GM12878 (cell line): Measurements from ENCODE around the gene ST6GALNAC3. TPM values are rescaled to one million over a fixed set of nuclear protein-coding genes. Genes with fewer than 3 reads are reported as not detected.

ENCODE experiments used
- ATAC-seq: fragments of 200-7000 bp; cut with Tn5 transposase; 3 replicates; pipeline ENCODE4 v1.9.1; 2020; ENCODE audit warnings: mild to moderate bottlenecking, moderate library complexity
- BruUV-seq: library from RNA; stranded (reverse); fragments of 400-500 nt; replicated peaks from 2 replicates; lab custom pipeline; 2021; lab: Mats Ljungman, UMichigan
- CTCF ChIA-PET: fragments of 300-600 bp; sonication (Branson Sonifier 250); formaldehyde crosslinking; extraction: SDS; loops from one replicate; lab custom pipeline; 2021; ENCODE audit warnings: inconsistent platforms; lab: Yijun Ruan, JAX
- POLR2A ChIA-PET: fragments of 350-600 bp; formaldehyde crosslinking; extraction: SDS; loops from one replicate; lab custom pipeline; 2021; ENCODE audit warnings: inconsistent platforms; lab: Charles Lee
- RAD21 ChIA-PET: fragments of 300-600 bp; sonication (Branson Sonifier 250); formaldehyde crosslinking; loops from one replicate; lab custom pipeline; 2023; ENCODE audit warnings: antibody characterized with exemption; ENCODE audit not compliant: unreplicated experiment; lab: Charles Lee
- SMC1A ChIA-PET: fragments of 300-600 bp; sonication (Branson Sonifier 250); formaldehyde crosslinking; loops from one replicate; lab custom pipeline; 2023; ENCODE audit not compliant: unreplicated experiment, uncharacterized antibody; lab: Charles Lee
- DNase-seq: peaks from one replicate; pipeline ENCODE4 v3.0.0-alpha.2; 2011; ENCODE audit warnings: low read depth, low spot score
- FAIRE-seq: peaks from 3 replicates; lab custom pipeline; 2011; peaks lifted over from hg19 to GRCh38; lab: Jason Lieb, UNC
- H2AFZ ChIP-seq: 2 replicates; pipeline ENCODE4 v1.6.0; 2011; ENCODE audit warnings: low read depth, low read length, control low read depth; ENCODE audit not compliant: control insufficient read depth
- H3K27ac ChIP-seq: 2 replicates; pipeline ENCODE4 v1.5.1; 2011; ENCODE audit warnings: control low read depth; ENCODE audit not compliant: control insufficient read depth, insufficient read depth
- H3K27me3 ChIP-seq, 2 experiments: replicated peaks in 1 of 2; 2 replicates each; pipeline versions ENCODE4 v1.6.0 to v1.6.1; 2011; ENCODE audit warnings: low read length in 1 of 2; ENCODE audit not compliant: control insufficient read depth in 2 of 2, insufficient read depth in 2 of 2
- H3K36me3 ChIP-seq, 2 experiments: 2 replicates each; pipeline ENCODE4 v1.5.1; 2011; ENCODE audit warnings: low read length in 1 of 2; ENCODE audit not compliant: control insufficient read depth in 2 of 2, insufficient read depth in 2 of 2
- H3K4me1 ChIP-seq: 2 replicates; pipeline ENCODE4 v1.6.1; 2011; ENCODE audit warnings: mild to moderate bottlenecking, low read length, moderate library complexity, mixed read lengths; ENCODE audit not compliant: control insufficient read depth, insufficient read depth
- H3K4me2 ChIP-seq: 2 replicates; pipeline ENCODE4 v1.6.0; 2011; ENCODE audit warnings: control low read depth; ENCODE audit not compliant: control insufficient read depth, insufficient read depth
- H3K4me3 ChIP-seq: fragments of 200-600 bp; sonication (generic); 2 replicates; pipeline ENCODE4 v1.5.1; 2016
- H3K79me2 ChIP-seq: 2 replicates; pipeline ENCODE4 v1.6.0; 2011; ENCODE audit warnings: low read length; ENCODE audit not compliant: control insufficient read depth, insufficient read depth
- H3K9ac ChIP-seq: 2 replicates; pipeline ENCODE4 v1.8.0; 2011; ENCODE audit warnings: low read length, control low read depth, mixed read lengths; ENCODE audit not compliant: control insufficient read depth, insufficient read depth
- H3K9me3 ChIP-seq: replicated peaks from 3 replicates; pipeline ENCODE4 v1.5.1; 2011; ENCODE audit warnings: mild to moderate bottlenecking, low read length; ENCODE audit not compliant: control insufficient read depth, insufficient read depth
- H4K20me1 ChIP-seq: 2 replicates; pipeline ENCODE4 v1.6.0; 2011; ENCODE audit not compliant: control insufficient read depth, insufficient read depth
- ASH2L ChIP-seq: fragments of 300-600, 200-600 bp; sonication (generic); IDR thresholded peaks from 2 replicates; pipeline ENCODE4 v1.6.1; 2017; ENCODE audit warnings: low read depth, mild to moderate bottlenecking, borderline replicate concordance
- GATAD2B ChIP-seq: fragments of 450-650 bp; conservative IDR thresholded peaks from 2 replicates; pipeline ENCODE4 v1.6.1; 2017; ENCODE audit warnings: low read depth, mild to moderate bottlenecking, moderate library complexity
- JUNB ChIP-seq: IDR thresholded peaks from 2 replicates; pipeline ENCODE4 v1.6.1; 2016; ENCODE audit warnings: antibody characterized with exemption, mild to moderate bottlenecking
- NFYB ChIP-seq: IDR thresholded peaks from 2 replicates; pipeline ENCODE4 v1.6.1; 2011; ENCODE audit warnings: low read depth, mild to moderate bottlenecking, low read length, improper control_type of control experiment, moderate library complexity; ENCODE audit not compliant: insufficient read depth
- PAX8 ChIP-seq: fragments of 450-650 bp; IDR thresholded peaks from 2 replicates; pipeline ENCODE4 v1.6.1; 2017; ENCODE audit warnings: mild to moderate bottlenecking, moderate library complexity
- SIX5 ChIP-seq: IDR thresholded peaks from 2 replicates; pipeline ENCODE4 v1.6.1; 2011; ENCODE audit warnings: mild to moderate bottlenecking, low read depth, low read length, moderate library complexity; ENCODE audit not compliant: severe bottlenecking
- ZNF207 ChIP-seq: fragments of 450-650 bp; IDR thresholded peaks from 2 replicates; pipeline ENCODE4 v1.6.1; 2014; ENCODE audit warnings: antibody characterized with exemption, mild to moderate bottlenecking, borderline replicate concordance
- WGBS: methylation state at CpG from one replicate; pipeline ENCODE4 v1.1.6; 2016; ENCODE audit warnings: low lambda C conversion rate; ENCODE audit not compliant: insufficient replicate concordance, insufficient coverage; ENCODE audit errors: missing lambda C conversion rate; 5-methylcytosine and 5-hydroxymethylcytosine counted together
- in situ Hi-C: fragments of 300-500 bp; cut with MboI; formaldehyde crosslinking; loops from 9 replicates; pipeline ENCODE4 v1.14.3; 2018; ENCODE audit warnings: mixed read lengths
- intact Hi-C: fragments of 100-400 bp; cut with micrococcal nuclease; formaldehyde crosslinking; loops from one replicate; pipeline ENCODE4 v1.14.2; 2022; ENCODE audit not compliant: unreplicated experiment
- polyA plus RNA-seq, 11 experiments: library from polyadenylated mRNA; depleted of rRNA in 4 of 11; unstranded in 6 of 11; stranded (reverse) in 5 of 11; fragments of >200 nt; fragmentation: Nextera tagmentation in 4 of 11; fragmentation: Illumina TruSeq in 1 of 11; extraction: Ambion mirVana in 4 of 11; extraction: Trizol in 1 of 11; gene quantifications; 1 replicate in 1 of 11; 2 replicates in 10 of 11; pipeline versions ENCODE4 v1.2.1 to v1.2.3, GENCODE V29; 2011 to 2016; ENCODE audit warnings: inconsistent platforms in 2 of 11, missing spikeins in 2 of 11, low read depth in 1 of 11
- total RNA-seq, 4 experiments: library from RNA; depleted of rRNA in 3 of 4; stranded (reverse); fragments of >200 nt in 3 of 4; fragmentation: Illumina TruSeq in 1 of 4; extraction: Trizol in 1 of 4; gene quantifications; 2 replicates each; pipeline versions ENCODE4 v1.2.1 to v1.2.3, GENCODE V29; 2013 to 2021
- TF ChIP-seq, protein P1 (sequence below): fragments of 450-650 bp; formaldehyde crosslinking; IDR thresholded peaks from 2 replicates; pipeline ENCODE4 v1.4.0; 2020; ENCODE audit warnings: mild to moderate bottlenecking, moderate library complexity
- TF ChIP-seq, protein P2 (sequence below): fragments of 450-650 bp; IDR thresholded peaks from 2 replicates; pipeline ENCODE4 v1.6.1; 2016; ENCODE audit warnings: mild to moderate bottlenecking

The ST6GALNAC3 gene
- total and polyA plus RNA-seq, 10 of the 15 experiments (the other 5 are each of a cell fraction or from before 2014, with no cell fraction given), result 0.04 to 0.68 (median 0.18) TPM; not detected in 3

DNA sequence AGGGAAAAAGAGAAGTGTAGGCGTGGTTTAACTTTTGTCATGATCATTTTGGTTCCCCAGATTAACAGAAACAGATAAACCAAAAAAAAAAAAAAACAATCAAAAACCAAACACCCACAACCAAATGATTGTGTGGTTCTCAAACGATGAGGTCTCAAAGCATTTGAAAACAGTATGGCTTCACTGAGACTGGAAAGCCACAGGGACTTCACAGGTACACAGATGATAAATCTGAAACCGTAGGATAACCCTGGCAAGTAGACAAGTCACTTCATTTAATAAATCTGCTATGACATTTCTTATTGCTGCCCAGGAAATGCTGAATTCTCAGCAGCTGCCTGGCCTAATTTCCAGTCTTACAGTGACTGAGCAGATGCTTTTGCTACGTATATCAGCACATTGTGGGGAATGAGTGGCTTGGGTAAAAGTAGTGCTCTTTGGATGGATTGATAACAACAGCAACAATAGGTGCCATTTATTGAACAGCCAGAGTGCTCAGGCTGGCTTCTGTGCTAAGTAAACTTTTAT is 6.1 kb downstream of the ST6GALNAC3 start:
- Histone ChIP-seq H3K9ac (no peak overlapping the region), H3K4me3 (no peak overlapping the region), H4K20me1 (no peaks in the 10 kb centered on the region), H3K9me3 (no peaks in the 10 kb centered on the region), H3K27me3 (no peaks in the 10 kb centered on the region), H3K79me2 (no peaks in the 10 kb centered on the region), H2AFZ (no peak overlapping the region), H3K36me3 (no peaks in the 10 kb centered on the region), H3K4me2 (no peak overlapping the region), H3K4me1 (no peaks in the 10 kb centered on the region), H3K27ac (no peak overlapping the region)
- FAIRE-seq (no peak), ATAC-seq (peak; percentile 23), DNase-seq (no peak)
- POLR2A ChIA-PET, result interaction anchor here (0.6 kb wide), 1 partner anchor 303 kb away, joined by 5 read pairs; no protein-coding TSS in a partner anchor
- in situ Hi-C loops, result no loop called here
- intact Hi-C loops, result loop anchor here (5.0 kb wide), 1 partner anchor 88 kb away; no protein-coding TSS in a partner anchor
- BruUV-seq, result no TSS peak
- RAD21 ChIA-PET, result no interaction called here
- CTCF ChIA-PET, result no interaction called here
- TF ChIP-seq JUNB (0 out of 2 replicates have a peak, but pooled peaks have one; percentile 13), NFYB (no peak)
- WGBS, result 8% methylated on average over 4 of the region's 4 CpGs
- SMC1A ChIA-PET, result interaction anchor here (1.1 kb wide), 1 partner anchor 20 kb away, joined by 5 read pairs; no protein-coding TSS in a partner anchor

DNA sequence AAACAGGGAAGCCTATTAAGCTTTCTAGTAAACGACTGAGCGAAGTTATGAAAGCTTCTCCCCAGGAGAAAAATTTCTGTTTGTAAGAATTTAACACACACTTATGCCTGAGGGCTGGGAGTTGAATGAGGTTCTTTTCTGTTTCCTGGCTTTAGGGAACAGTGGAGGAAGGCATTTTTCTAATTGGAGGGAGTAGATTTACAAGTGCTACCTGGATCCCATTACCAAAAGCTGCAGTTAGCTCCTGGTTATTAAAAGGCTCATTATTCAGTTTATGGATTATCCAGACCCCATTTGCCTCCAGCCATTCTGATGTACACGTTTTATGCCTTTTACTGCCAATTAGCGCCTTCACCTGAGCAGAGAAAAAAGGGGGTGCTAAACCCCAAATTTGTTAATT is 7.5 kb downstream of the ST6GALNAC3 start:
- 53% methylated on average over 4 of the region's 4 CpGs for WGBS
- intact Hi-C loops (loop anchor here (5.0 kb wide), 1 partner anchor 90 kb away; no protein-coding TSS in a partner anchor), in situ Hi-C loops (no loop called here)
- Histone ChIP-seq H3K36me3 (no peaks in the 10 kb centered on the region), H3K9me3 (no peaks in the 10 kb centered on the region), H3K27ac (no peak overlapping the region), H3K9ac (no peak overlapping the region), H3K4me1 (no peaks in the 10 kb centered on the region), H3K27me3 (no peaks in the 10 kb centered on the region), H3K79me2 (no peaks in the 10 kb centered on the region), H4K20me1 (no peaks in the 10 kb centered on the region), H2AFZ (no peak overlapping the region), H3K4me3 (no peak overlapping the region), H3K4me2 (no peak overlapping the region)
- CTCF ChIA-PET, result interaction anchor here (1.0 kb wide), 1 partner anchor 47 kb away, joined by 3 read pairs; no protein-coding TSS in a partner anchor
- SMC1A ChIA-PET, result interaction anchor here (0.9 to 1.5 kb wide), 4 partner anchors 10 to 90 kb away, joined by 3 to 5 read pairs (median 4); no protein-coding TSS in a partner anchor
- DNase-seq (no peak), ATAC-seq (no peak), FAIRE-seq (no peak)
- RAD21 ChIA-PET, result no interaction called here
- POLR2A ChIA-PET, result no interaction called here
- no TSS peak for BruUV-seq
- TF ChIP-seq NFYB (no peak), GATAD2B (no peak), ASH2L (no peak), SIX5 (no peak), ZNF207 (no peak), PAX8 (no peak)
- TF ChIP-seq, protein P1, sequence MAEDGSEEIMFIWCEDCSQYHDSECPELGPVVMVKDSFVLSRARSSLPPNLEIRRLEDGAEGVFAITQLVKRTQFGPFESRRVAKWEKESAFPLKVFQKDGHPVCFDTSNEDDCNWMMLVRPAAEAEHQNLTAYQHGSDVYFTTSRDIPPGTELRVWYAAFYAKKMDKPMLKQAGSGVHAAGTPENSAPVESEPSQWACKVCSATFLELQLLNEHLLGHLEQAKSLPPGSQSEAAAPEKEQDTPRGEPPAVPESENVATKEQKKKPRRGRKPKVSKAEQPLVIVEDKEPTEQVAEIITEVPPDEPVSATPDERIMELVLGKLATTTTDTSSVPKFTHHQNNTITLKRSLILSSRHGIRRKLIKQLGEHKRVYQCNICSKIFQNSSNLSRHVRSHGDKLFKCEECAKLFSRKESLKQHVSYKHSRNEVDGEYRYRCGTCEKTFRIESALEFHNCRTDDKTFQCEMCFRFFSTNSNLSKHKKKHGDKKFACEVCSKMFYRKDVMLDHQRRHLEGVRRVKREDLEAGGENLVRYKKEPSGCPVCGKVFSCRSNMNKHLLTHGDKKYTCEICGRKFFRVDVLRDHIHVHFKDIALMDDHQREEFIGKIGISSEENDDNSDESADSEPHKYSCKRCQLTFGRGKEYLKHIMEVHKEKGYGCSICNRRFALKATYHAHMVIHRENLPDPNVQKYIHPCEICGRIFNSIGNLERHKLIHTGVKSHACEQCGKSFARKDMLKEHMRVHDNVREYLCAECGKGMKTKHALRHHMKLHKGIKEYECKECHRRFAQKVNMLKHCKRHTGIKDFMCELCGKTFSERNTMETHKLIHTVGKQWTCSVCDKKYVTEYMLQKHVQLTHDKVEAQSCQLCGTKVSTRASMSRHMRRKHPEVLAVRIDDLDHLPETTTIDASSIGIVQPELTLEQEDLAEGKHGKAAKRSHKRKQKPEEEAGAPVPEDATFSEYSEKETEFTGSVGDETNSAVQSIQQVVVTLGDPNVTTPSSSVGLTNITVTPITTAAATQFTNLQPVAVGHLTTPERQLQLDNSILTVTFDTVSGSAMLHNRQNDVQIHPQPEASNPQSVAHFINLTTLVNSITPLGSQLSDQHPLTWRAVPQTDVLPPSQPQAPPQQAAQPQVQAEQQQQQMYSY, result no peak
- TF ChIP-seq, protein P2, sequence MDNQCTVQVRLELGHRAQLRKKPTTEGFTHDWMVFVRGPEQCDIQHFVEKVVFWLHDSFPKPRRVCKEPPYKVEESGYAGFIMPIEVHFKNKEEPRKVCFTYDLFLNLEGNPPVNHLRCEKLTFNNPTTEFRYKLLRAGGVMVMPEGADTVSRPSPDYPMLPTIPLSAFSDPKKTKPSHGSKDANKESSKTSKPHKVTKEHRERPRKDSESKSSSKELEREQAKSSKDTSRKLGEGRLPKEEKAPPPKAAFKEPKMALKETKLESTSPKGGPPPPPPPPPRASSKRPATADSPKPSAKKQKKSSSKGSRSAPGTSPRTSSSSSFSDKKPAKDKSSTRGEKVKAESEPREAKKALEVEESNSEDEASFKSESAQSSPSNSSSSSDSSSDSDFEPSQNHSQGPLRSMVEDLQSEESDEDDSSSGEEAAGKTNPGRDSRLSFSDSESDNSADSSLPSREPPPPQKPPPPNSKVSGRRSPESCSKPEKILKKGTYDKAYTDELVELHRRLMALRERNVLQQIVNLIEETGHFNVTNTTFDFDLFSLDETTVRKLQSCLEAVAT, result no peak
